ENCODE data around the gene BEND6. TPM values are rescaled to one million over a fixed set of nuclear protein-coding genes. Genes with fewer than 3 reads are reported as not detected.

The BEND6 gene
- total RNA-seq, 2 donors from 2014 or later: 0.32 to 0.61 TPM

- TF ChIP-seq CTCF (IDR thresholded peaks at IDR 0.05): no peak
- Histone ChIP-seq H3K27ac (no peak overlapping the region), H3K4me1 (no peaks in the 10 kb centered on the region), H3K27me3 (no peaks in the 10 kb centered on the region), H3K9ac (ENCODE audit: low read depth in 2 of 2, low read length in 2 of 2) (no peak overlapping the region), H3K9me3 (no peaks in the 10 kb centered on the region), H3K4me3 (no peak overlapping the region), H3K36me3 (no peaks in the 10 kb centered on the region)
- no peak for DNase-seq
- intact Hi-C loops (cut with DNase I): no loop called here
Observed at GRCh38 chr6:57068061-57068460, 113.2 kb downstream of the BEND6 start.

DNA sequence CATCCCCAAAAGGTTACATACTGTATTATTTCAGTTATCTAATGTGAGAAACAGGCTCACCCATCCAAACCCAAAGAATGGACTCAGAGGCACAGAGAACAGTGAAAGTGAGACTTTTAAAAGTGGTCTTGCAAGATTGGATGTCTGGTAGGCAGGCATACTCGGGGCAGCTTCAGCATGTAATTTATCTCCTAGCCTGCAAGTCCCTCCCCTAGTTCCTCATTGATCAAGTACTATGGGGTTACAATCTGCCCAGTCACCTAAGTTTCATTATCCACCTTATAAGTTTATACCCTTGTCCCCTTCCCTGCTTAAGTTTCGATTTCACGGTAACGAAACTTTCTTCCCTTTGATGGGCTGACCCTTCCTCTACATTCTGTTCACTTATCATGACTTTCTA is 114.3 kb downstream of the BEND6 start:
- no peak for TF ChIP-seq CTCF (IDR thresholded peaks at IDR 0.05)
- Histone ChIP-seq H3K4me1 (no peaks in the 10 kb centered on the region), H3K9me3 (no peaks in the 10 kb centered on the region), H3K27ac (no peak overlapping the region), H3K4me3 (no peak overlapping the region), H3K9ac (ENCODE audit: low read depth in 2 of 2, low read length in 2 of 2) (no peak overlapping the region), H3K36me3 (no peaks in the 10 kb centered on the region), H3K27me3 (no peaks in the 10 kb centered on the region)
- DNase-seq: no peak
- intact Hi-C loops (cut with DNase I): no loop called here

DNA sequence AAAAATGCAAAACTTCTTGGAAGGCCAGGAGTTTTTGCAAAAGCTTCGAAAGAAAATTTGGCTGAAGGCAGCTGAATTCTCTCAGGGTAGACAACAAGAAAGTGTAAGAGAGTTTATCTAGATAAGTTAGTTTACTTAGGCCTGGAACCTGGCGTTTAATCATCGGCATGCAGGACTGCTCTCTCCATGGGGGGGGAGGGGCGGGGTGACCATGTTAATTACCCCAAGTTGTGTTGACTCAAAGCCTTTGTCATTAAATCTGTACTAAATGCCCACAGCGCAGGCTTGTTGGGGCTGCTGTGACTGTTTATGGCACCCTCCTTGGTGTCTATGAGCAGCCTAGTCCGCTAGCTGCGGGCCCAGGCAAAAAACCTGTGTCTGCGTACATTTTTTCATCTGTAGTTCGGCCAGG is 115.0 kb downstream of the BEND6 start:
- Histone ChIP-seq H3K9ac (ENCODE audit: low read depth in 2 of 2, low read length in 2 of 2) (no peak overlapping the region), H3K4me3 (no peak overlapping the region), H3K9me3 (no peaks in the 10 kb centered on the region), H3K36me3 (no peaks in the 10 kb centered on the region), H3K27me3 (no peaks in the 10 kb centered on the region), H3K4me1 (no peaks in the 10 kb centered on the region), H3K27ac (no peak overlapping the region)
- DNase-seq: no peak
- TF ChIP-seq CTCF (IDR thresholded peaks at IDR 0.05): no peak
- intact Hi-C loops (cut with DNase I): no loop called here

DNA sequence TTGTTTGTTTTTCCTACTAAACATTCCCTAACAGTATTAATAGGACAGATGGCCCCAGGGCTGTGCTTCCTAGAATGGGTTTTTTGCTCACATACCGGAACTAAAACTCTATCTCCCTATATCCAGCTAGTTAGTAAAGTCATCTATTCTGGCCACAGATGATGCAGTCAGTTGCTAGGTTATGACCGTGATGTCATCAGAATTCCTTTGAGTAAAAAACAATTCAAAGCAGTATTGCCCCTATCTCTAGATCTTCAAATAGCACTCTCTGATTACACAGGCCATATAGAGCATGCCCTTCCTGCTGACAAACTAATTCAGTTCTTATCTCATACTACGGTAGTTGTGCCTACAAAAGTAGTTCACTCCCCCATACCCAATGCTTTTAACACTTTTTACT is 117.2 kb downstream of the BEND6 start:
- intact Hi-C loops (cut with DNase I): no loop called here
- TF ChIP-seq CTCF (IDR thresholded peaks at IDR 0.05): no peak

GRCh38 chr6:57074383-57074782 is 119.5 kb downstream of the BEND6 start:
- Histone ChIP-seq H3K27me3 (no peaks in the 10 kb centered on the region), H3K4me3 (no peak overlapping the region), H3K9me3 (no peaks in the 10 kb centered on the region), H3K4me1 (no peaks in the 10 kb centered on the region), H3K9ac (ENCODE audit: low read depth in 2 of 2, low read length in 2 of 2) (no peak overlapping the region), H3K36me3 (no peaks in the 10 kb centered on the region), H3K27ac (no peak overlapping the region)
- intact Hi-C loops (cut with DNase I): no loop called here
- DNase-seq: no peak
- no peak for TF ChIP-seq CTCF (IDR thresholded peaks at IDR 0.05)

More for the DNA sequence above, 117.2 kb downstream of the BEND6 start:
- Histone ChIP-seq H3K4me3 (no peak overlapping the region), H3K36me3 (no peaks in the 10 kb centered on the region), H3K27ac (no peak overlapping the region), H3K27me3 (no peaks in the 10 kb centered on the region), H3K9ac (ENCODE audit: low read depth in 2 of 2, low read length in 2 of 2) (no peak overlapping the region), H3K4me1 (no peaks in the 10 kb centered on the region), H3K9me3 (no peaks in the 10 kb centered on the region)
- no peak for DNase-seq

- Histone ChIP-seq H3K9ac (ENCODE audit: low read depth in 2 of 2, low read length in 2 of 2) (no peak overlapping the region), H3K4me3 (no peak overlapping the region), H3K36me3 (no peaks in the 10 kb centered on the region), H3K9me3 (no peaks in the 10 kb centered on the region), H3K4me1 (no peaks in the 10 kb centered on the region), H3K27ac (no peak overlapping the region), H3K27me3 (no peaks in the 10 kb centered on the region)
- TF ChIP-seq CTCF (IDR thresholded peaks at IDR 0.05): no peak
- DNase-seq: no peak
- intact Hi-C loops (cut with DNase I): no loop called here
Observed at GRCh38 chr6:57075092-57075491, 120.2 kb downstream of the BEND6 start.

Data from colonic mucosa (tissue), 4 donors.